ENCODE results near the gene LONRF2.

GRCh38 chr2:100274566-100275199 is 47.6 kb downstream of the LONRF2 start:
- TF ChIP-seq TARDBP (IDR thresholded peaks at IDR 0.05): no peak
- TF ChIP-seq FOXA1 (IDR thresholded peaks at IDR 0.05): no peak
- no peak for TF ChIP-seq BHLHE40 (IDR thresholded peaks at IDR 0.05; ENCODE audit: borderline replicate concordance)
- no peak for TF ChIP-seq L3MBTL2 (conservative IDR thresholded peaks at IDR 0.05)
- no peak for TF ChIP-seq ARNT (IDR thresholded peaks at IDR 0.05)
- no peak for TF ChIP-seq PKNOX1 (IDR thresholded peaks at IDR 0.05)
- no peak for TF ChIP-seq SUZ12 (IDR thresholded peaks at IDR 0.05)
- no peak for TF ChIP-seq ELF4 (IDR thresholded peaks at IDR 0.05)
- no peak for TF ChIP-seq CTBP1 (IDR thresholded peaks at IDR 0.05; ENCODE audit: borderline replicate concordance)
- no peak for TF ChIP-seq SP1 (IDR thresholded peaks at IDR 0.05)
- no peak for TF ChIP-seq FOXM1 (IDR thresholded peaks at IDR 0.05; ENCODE audit: borderline replicate concordance)

Measured in HEK293T (cell line).